ENCODE data around the gene CSRNP3. TPM values are rescaled to one million over a fixed set of nuclear protein-coding genes. Genes with fewer than 3 reads are reported as not detected.
"Not testable (repeated sequence)": the region's sequence is repeated elsewhere in the genome, so short reads cannot be mapped to it uniquely, and the experiment has no call there.

The CSRNP3 gene
- total and polyA plus RNA-seq, 4 donors = 0.18 to 2.2 (median 2.0) TPM

DNA sequence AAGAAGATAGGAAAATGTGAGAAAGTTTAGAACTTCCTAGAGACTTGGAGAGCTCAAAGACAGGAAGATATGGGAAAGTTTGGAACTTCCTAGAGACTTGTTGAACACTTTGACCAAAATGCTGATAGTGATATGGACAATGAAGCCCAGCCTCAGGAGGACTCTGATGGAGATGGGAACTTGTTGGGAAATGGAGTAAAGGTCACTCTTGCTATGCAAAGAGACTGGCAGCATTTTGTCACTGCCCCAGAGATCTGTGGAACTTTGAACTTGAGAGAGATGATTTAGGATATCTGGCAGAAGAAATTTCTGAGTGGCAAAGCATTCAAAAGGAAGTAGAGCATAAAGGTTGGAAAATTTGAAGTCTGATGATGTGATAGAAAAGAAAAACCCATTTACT is 121.5 kb downstream of the CSRNP3 start:
- H3K9me3 ChIP-seq (ENCODE audit: control insufficient read depth in 4 of 4, low read length in 3 of 4); H3K4me3 ChIP-seq (ENCODE audit: low read depth in 1 of 3, low read length in 3 of 3); DNase-seq (ENCODE audit: low spot score); H3K9ac ChIP-seq (ENCODE audit: low read depth in 1 of 2, low read length in 2 of 2); H3K27me3 ChIP-seq (ENCODE audit: control insufficient read depth in 4 of 4, insufficient read depth in 4 of 4, low read length in 3 of 4); H3K27ac ChIP-seq (ENCODE audit: low read depth in 1 of 2, low read length in 2 of 2); H3K36me3 ChIP-seq (ENCODE audit: control insufficient read depth in 4 of 4, insufficient read depth in 3 of 4, low read depth in 1 of 4, low read length in 3 of 4): not testable (repeated sequence)
- TF ChIP-seq SP1 (IDR thresholded peaks at IDR 0.05) (peak; percentile 90), HNF4A (conservative IDR thresholded peaks at IDR 0.05) (peak; percentile 91 to 95), FOXA2 (IDR thresholded peaks at IDR 0.05) (peak; percentile 13), JUND (IDR thresholded peaks at IDR 0.05) (peak; percentile 43 to 63), RXRA (IDR thresholded peaks at IDR 0.05) (peak; percentile 78 to 86), NR2F2 (IDR thresholded peaks at IDR 0.05) (peak; percentile 17), YY1 (IDR thresholded peaks at IDR 0.05) (peak; percentile 73), HNF4G (IDR thresholded peaks at IDR 0.05) (peak; percentile 80), RAD21 (IDR thresholded peaks at IDR 0.05) (peak; percentile 24 to 41)
- TF ChIP-seq, protein P1, sequence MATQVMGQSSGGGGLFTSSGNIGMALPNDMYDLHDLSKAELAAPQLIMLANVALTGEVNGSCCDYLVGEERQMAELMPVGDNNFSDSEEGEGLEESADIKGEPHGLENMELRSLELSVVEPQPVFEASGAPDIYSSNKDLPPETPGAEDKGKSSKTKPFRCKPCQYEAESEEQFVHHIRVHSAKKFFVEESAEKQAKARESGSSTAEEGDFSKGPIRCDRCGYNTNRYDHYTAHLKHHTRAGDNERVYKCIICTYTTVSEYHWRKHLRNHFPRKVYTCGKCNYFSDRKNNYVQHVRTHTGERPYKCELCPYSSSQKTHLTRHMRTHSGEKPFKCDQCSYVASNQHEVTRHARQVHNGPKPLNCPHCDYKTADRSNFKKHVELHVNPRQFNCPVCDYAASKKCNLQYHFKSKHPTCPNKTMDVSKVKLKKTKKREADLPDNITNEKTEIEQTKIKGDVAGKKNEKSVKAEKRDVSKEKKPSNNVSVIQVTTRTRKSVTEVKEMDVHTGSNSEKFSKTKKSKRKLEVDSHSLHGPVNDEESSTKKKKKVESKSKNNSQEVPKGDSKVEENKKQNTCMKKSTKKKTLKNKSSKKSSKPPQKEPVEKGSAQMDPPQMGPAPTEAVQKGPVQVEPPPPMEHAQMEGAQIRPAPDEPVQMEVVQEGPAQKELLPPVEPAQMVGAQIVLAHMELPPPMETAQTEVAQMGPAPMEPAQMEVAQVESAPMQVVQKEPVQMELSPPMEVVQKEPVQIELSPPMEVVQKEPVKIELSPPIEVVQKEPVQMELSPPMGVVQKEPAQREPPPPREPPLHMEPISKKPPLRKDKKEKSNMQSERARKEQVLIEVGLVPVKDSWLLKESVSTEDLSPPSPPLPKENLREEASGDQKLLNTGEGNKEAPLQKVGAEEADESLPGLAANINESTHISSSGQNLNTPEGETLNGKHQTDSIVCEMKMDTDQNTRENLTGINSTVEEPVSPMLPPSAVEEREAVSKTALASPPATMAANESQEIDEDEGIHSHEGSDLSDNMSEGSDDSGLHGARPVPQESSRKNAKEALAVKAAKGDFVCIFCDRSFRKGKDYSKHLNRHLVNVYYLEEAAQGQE (IDR thresholded peaks at IDR 0.05) = peak; percentile 44
- TF ChIP-seq, protein P2, sequence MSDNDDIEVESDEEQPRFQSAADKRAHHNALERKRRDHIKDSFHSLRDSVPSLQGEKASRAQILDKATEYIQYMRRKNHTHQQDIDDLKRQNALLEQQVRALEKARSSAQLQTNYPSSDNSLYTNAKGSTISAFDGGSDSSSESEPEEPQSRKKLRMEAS (IDR thresholded peaks at IDR 0.05) = peak; percentile 39
- H3K4me1 ChIP-seq (ENCODE audit: control insufficient read depth in 4 of 4, insufficient read depth in 4 of 4, low read length in 3 of 4) = peaks cover 2 to 10% (median 6%) of the 10 kb centered on the region in 4 donors

DNA sequence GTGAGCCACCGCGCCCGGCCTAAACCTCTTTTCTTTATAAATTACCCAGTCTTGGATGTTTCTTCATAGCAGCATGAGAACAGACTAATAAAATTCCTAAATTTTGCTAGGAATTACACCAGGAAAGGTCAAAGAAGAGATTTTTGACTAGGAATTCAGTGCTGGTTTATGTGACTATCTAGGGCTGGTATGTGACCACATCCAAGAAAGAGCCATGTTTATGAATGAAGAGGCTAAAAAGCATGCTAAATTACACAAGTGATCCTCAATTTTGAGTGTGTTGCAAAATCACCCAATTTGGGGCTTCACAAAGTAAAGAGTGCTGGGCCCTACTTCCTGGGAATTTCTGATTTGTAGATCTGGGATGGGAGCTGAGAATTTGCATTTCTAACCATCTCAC is 123.6 kb downstream of the CSRNP3 start:
- Histone ChIP-seq H3K27me3 (ENCODE audit: control insufficient read depth in 4 of 4, insufficient read depth in 4 of 4, low read length in 3 of 4) (no peaks in the 10 kb centered on the region), H3K36me3 (ENCODE audit: control insufficient read depth in 4 of 4, insufficient read depth in 3 of 4, low read depth in 1 of 4, low read length in 3 of 4) (peaks cover 0 to 8% (median 0%) of the 10 kb centered on the region in 4 donors), H3K4me3 (ENCODE audit: low read depth in 1 of 3, low read length in 3 of 3) (no peak overlapping the region), H3K27ac (ENCODE audit: low read depth in 1 of 2, low read length in 2 of 2) (no peak overlapping the region), H3K4me1 (ENCODE audit: control insufficient read depth in 4 of 4, insufficient read depth in 4 of 4, low read length in 3 of 4) (peaks cover 2 to 10% (median 6%) of the 10 kb centered on the region in 4 donors), H3K9ac (ENCODE audit: low read depth in 1 of 2, low read length in 2 of 2) (no peak overlapping the region), H3K9me3 (ENCODE audit: control insufficient read depth in 4 of 4, low read length in 3 of 4) (no peaks in the 10 kb centered on the region)
- TF ChIP-seq, protein P2 (IDR thresholded peaks at IDR 0.05) = no peak
- over 99% methylated on average over 3 of the region's 3 CpGs for WGBS
- DNase-seq (ENCODE audit: low spot score) = no peak

DNA sequence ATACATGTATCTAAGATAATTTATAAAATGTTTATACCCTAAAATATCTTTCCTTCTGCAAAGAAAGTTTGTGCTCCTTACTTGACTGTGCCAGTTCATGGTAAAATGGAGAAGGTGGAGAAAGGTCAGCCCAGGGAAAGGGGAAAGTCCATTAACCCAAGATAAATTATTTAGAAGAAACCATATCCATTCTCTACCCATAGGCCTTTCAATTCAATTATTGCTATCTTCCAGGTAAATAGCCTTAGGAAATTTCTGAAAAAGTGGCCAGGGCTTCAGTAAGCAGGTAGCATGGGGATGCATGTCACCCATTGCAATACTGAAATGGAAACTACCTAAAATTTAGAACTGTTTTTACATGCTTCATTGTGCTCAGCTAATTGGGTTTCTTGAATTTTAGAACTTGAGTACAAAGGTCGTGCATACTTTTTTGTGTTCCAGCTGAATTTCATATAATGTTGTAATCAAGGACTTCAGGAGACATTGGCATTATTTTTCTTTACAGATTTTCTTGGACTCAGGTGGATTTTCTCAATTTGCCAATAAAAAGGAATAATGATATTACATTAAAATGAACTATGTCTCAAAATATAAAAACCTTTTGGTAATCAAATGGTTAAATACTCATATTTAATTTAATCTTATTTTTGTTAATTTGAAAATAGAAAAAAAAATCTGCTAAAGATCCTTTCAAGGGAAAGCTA is 124.9 kb downstream of the CSRNP3 start:
- H3K9ac ChIP-seq (ENCODE audit: low read depth in 1 of 2, low read length in 2 of 2) = no peak overlapping the region
- H3K4me1 ChIP-seq (ENCODE audit: control insufficient read depth in 4 of 4, insufficient read depth in 4 of 4, low read length in 3 of 4) = peaks cover 2 to 10% (median 6%) of the 10 kb centered on the region in 4 donors
- TF ChIP-seq, protein P2 (IDR thresholded peaks at IDR 0.05) = no peak
- TF ChIP-seq, protein P3, sequence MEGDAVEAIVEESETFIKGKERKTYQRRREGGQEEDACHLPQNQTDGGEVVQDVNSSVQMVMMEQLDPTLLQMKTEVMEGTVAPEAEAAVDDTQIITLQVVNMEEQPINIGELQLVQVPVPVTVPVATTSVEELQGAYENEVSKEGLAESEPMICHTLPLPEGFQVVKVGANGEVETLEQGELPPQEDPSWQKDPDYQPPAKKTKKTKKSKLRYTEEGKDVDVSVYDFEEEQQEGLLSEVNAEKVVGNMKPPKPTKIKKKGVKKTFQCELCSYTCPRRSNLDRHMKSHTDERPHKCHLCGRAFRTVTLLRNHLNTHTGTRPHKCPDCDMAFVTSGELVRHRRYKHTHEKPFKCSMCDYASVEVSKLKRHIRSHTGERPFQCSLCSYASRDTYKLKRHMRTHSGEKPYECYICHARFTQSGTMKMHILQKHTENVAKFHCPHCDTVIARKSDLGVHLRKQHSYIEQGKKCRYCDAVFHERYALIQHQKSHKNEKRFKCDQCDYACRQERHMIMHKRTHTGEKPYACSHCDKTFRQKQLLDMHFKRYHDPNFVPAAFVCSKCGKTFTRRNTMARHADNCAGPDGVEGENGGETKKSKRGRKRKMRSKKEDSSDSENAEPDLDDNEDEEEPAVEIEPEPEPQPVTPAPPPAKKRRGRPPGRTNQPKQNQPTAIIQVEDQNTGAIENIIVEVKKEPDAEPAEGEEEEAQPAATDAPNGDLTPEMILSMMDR (IDR thresholded peaks at IDR 0.05; ENCODE audit: low read depth, low read length, missing input control) = no peak
- TF ChIP-seq, protein P1 (IDR thresholded peaks at IDR 0.05) = no peak
- TF ChIP-seq HNF4G (IDR thresholded peaks at IDR 0.05) = no peak
- no peak for TF ChIP-seq EGR1 (IDR thresholded peaks at IDR 0.05; ENCODE audit: low read depth in 2 of 2)
- TF ChIP-seq SP1 (IDR thresholded peaks at IDR 0.05) = no peak
- TF ChIP-seq HNF4A (conservative IDR thresholded peaks at IDR 0.05) = no peak
- TF ChIP-seq, protein P4, sequence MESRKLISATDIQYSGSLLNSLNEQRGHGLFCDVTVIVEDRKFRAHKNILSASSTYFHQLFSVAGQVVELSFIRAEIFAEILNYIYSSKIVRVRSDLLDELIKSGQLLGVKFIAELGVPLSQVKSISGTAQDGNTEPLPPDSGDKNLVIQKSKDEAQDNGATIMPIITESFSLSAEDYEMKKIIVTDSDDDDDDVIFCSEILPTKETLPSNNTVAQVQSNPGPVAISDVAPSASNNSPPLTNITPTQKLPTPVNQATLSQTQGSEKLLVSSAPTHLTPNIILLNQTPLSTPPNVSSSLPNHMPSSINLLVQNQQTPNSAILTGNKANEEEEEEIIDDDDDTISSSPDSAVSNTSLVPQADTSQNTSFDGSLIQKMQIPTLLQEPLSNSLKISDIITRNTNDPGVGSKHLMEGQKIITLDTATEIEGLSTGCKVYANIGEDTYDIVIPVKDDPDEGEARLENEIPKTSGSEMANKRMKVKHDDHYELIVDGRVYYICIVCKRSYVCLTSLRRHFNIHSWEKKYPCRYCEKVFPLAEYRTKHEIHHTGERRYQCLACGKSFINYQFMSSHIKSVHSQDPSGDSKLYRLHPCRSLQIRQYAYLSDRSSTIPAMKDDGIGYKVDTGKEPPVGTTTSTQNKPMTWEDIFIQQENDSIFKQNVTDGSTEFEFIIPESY (IDR thresholded peaks at IDR 0.05) = no peak
- no peak for TF ChIP-seq JUND (IDR thresholded peaks at IDR 0.05)
- H3K36me3 ChIP-seq (ENCODE audit: control insufficient read depth in 4 of 4, insufficient read depth in 3 of 4, low read depth in 1 of 4, low read length in 3 of 4) = peaks cover 0 to 8% (median 0%) of the 10 kb centered on the region in 4 donors
- no peak overlapping the region for H3K27ac ChIP-seq (ENCODE audit: low read depth in 1 of 2, low read length in 2 of 2)
- no peak overlapping the region for H3K4me3 ChIP-seq (ENCODE audit: low read depth in 1 of 3, low read length in 3 of 3)
- no peak for DNase-seq (ENCODE audit: low spot score)
- H3K9me3 ChIP-seq (ENCODE audit: control insufficient read depth in 4 of 4, low read length in 3 of 4) = no peaks in the 10 kb centered on the region
- no peaks in the 10 kb centered on the region for H3K27me3 ChIP-seq (ENCODE audit: control insufficient read depth in 4 of 4, insufficient read depth in 4 of 4, low read length in 3 of 4)
- 94% methylated on average over 1 of the region's 1 CpG for WGBS

Measured in liver (tissue), 9 donors.